ENCODE measurements around the gene TUBB1.

The TUBB1 gene

GRCh38 chr20:59023616-59024015 is 4.4 kb downstream of the TUBB1 start:
- DNase-seq (ENCODE audit: low spot score in 2 of 2) (no peak), ATAC-seq (replicated peaks; ENCODE audit: extremely low read depth, poor library complexity, severe bottlenecking) (no peak)
- H3K27me3 Mint-ChIP-seq, result no peaks in the 10 kb centered on the region
- no peak overlapping the region for H3K27ac Mint-ChIP-seq (ENCODE audit: low read depth)
- peaks cover 35% of the 10 kb centered on the region for H3K4me1 Mint-ChIP-seq
- H3K4me3 Mint-ChIP-seq, result no peak overlapping the region
- no peaks in the 10 kb centered on the region for H3K9me3 Mint-ChIP-seq
- H3K36me3 Mint-ChIP-seq (ENCODE audit: insufficient read depth), result peaks cover 41% of the 10 kb centered on the region

GRCh38 chr20:59024111-59024530 is 4.9 kb downstream of the TUBB1 start:
- ATAC-seq (replicated peaks; ENCODE audit: extremely low read depth, poor library complexity, severe bottlenecking) (no peak), DNase-seq (ENCODE audit: low spot score in 2 of 2) (no peak)
- H3K27ac Mint-ChIP-seq (ENCODE audit: low read depth), result no peak overlapping the region
- H3K36me3 Mint-ChIP-seq (ENCODE audit: insufficient read depth), result peaks cover 46% of the 10 kb centered on the region
- H3K4me1 Mint-ChIP-seq, result peaks cover 40% of the 10 kb centered on the region
- no peak overlapping the region for H3K4me3 Mint-ChIP-seq
- H3K27me3 Mint-ChIP-seq, result no peaks in the 10 kb centered on the region
- H3K9me3 Mint-ChIP-seq, result no peaks in the 10 kb centered on the region

GRCh38 chr20:59025086-59025485 is 5.9 kb downstream of the TUBB1 start:
- ATAC-seq (replicated peaks; ENCODE audit: extremely low read depth, poor library complexity, severe bottlenecking) (no peak), DNase-seq (ENCODE audit: low spot score in 2 of 2) (no peak)
- no peaks in the 10 kb centered on the region for H3K9me3 Mint-ChIP-seq
- H3K4me3 Mint-ChIP-seq, result no peak overlapping the region
- H3K4me1 Mint-ChIP-seq, result peaks cover 48% of the 10 kb centered on the region
- no peak overlapping the region for H3K27ac Mint-ChIP-seq (ENCODE audit: low read depth)
- peaks cover 53% of the 10 kb centered on the region for H3K36me3 Mint-ChIP-seq (ENCODE audit: insufficient read depth)
- no peaks in the 10 kb centered on the region for H3K27me3 Mint-ChIP-seq

- Mint-ChIP-seq H3K27ac (ENCODE audit: low read depth) (no peak overlapping the region), H3K36me3 (ENCODE audit: insufficient read depth) (peaks cover 57% of the 10 kb centered on the region), H3K4me1 (peaks cover 52% of the 10 kb centered on the region), H3K4me3 (no peak overlapping the region), H3K9me3 (no peaks in the 10 kb centered on the region), H3K27me3 (no peaks in the 10 kb centered on the region)
- no peak for DNase-seq (ENCODE audit: low spot score in 2 of 2)
- no peak for ATAC-seq (replicated peaks; ENCODE audit: extremely low read depth, poor library complexity, severe bottlenecking)
Measured at GRCh38 chr20:59025511-59025910, 6.3 kb downstream of the TUBB1 start.

- Mint-ChIP-seq H3K9me3 (no peaks in the 10 kb centered on the region), H3K36me3 (ENCODE audit: insufficient read depth) (peaks cover 62% of the 10 kb centered on the region), H3K27me3 (no peaks in the 10 kb centered on the region), H3K4me1 (peaks cover 62% of the 10 kb centered on the region), H3K27ac (ENCODE audit: low read depth) (peak overlapping the region; percentile 3), H3K4me3 (peak overlapping the region; percentile 0)
- no peak for DNase-seq (ENCODE audit: low spot score in 2 of 2)
- no peak for ATAC-seq (replicated peaks; ENCODE audit: extremely low read depth, poor library complexity, severe bottlenecking)
Measured at GRCh38 chr20:59026904-59027740, 7.9 kb downstream of the TUBB1 start.

- Mint-ChIP-seq H3K27ac (ENCODE audit: low read depth) (peak overlapping the region; percentile 3), H3K9me3 (no peaks in the 10 kb centered on the region), H3K27me3 (no peaks in the 10 kb centered on the region), H3K36me3 (ENCODE audit: insufficient read depth) (peaks cover 62% of the 10 kb centered on the region), H3K4me3 (no peak overlapping the region), H3K4me1 (peaks cover 66% of the 10 kb centered on the region)
- DNase-seq (ENCODE audit: low spot score in 2 of 2) (no peak), ATAC-seq (replicated peaks; ENCODE audit: extremely low read depth, poor library complexity, severe bottlenecking) (no peak)
Measured at GRCh38 chr20:59027741-59028320, 8.6 kb downstream of the TUBB1 start.

GRCh38 chr20:59028812-59029211 is 9.6 kb downstream of the TUBB1 start:
- peak overlapping the region; percentile 44 for H3K27ac Mint-ChIP-seq (ENCODE audit: low read depth)
- peaks cover 67% of the 10 kb centered on the region for H3K4me1 Mint-ChIP-seq
- H3K4me3 Mint-ChIP-seq, result peak overlapping the region; percentile 59
- H3K27me3 Mint-ChIP-seq, result no peaks in the 10 kb centered on the region
- no peaks in the 10 kb centered on the region for H3K9me3 Mint-ChIP-seq
- DNase-seq (ENCODE audit: low spot score in 2 of 2), result no peak
- ATAC-seq (replicated peaks; ENCODE audit: extremely low read depth, poor library complexity, severe bottlenecking), result no peak
- peaks cover 54% of the 10 kb centered on the region for H3K36me3 Mint-ChIP-seq (ENCODE audit: insufficient read depth)

- no peaks in the 10 kb centered on the region for H3K27me3 Mint-ChIP-seq
- H3K4me3 Mint-ChIP-seq, result peak overlapping the region; percentile 87
- no peaks in the 10 kb centered on the region for H3K9me3 Mint-ChIP-seq
- ATAC-seq (replicated peaks; ENCODE audit: extremely low read depth, poor library complexity, severe bottlenecking), result no peak
- H3K27ac Mint-ChIP-seq (ENCODE audit: low read depth), result peak overlapping the region; percentile 78
- H3K4me1 Mint-ChIP-seq, result peaks cover 51% of the 10 kb centered on the region
- no peak for DNase-seq (ENCODE audit: low spot score in 2 of 2)
- peaks cover 59% of the 10 kb centered on the region for H3K36me3 Mint-ChIP-seq (ENCODE audit: insufficient read depth)
Measured at GRCh38 chr20:59030911-59031563, 11.8 kb downstream of the TUBB1 start.

- H3K27me3 Mint-ChIP-seq, result no peaks in the 10 kb centered on the region
- ATAC-seq (replicated peaks; ENCODE audit: extremely low read depth, poor library complexity, severe bottlenecking), result no peak
- H3K36me3 Mint-ChIP-seq (ENCODE audit: insufficient read depth), result peaks cover 63% of the 10 kb centered on the region
- DNase-seq (ENCODE audit: low spot score in 2 of 2), result no peak
- peak overlapping the region; percentile 87 for H3K4me3 Mint-ChIP-seq
- H3K4me1 Mint-ChIP-seq, result peaks cover 49% of the 10 kb centered on the region
- no peaks in the 10 kb centered on the region for H3K9me3 Mint-ChIP-seq
- H3K27ac Mint-ChIP-seq (ENCODE audit: low read depth), result peak overlapping the region; percentile 78
Measured at GRCh38 chr20:59031564-59032022, 12.4 kb downstream of the TUBB1 start.

GRCh38 chr20:59032023-59032712 is 12.9 kb downstream of the TUBB1 start, which contains the start of gene ATP5F1E:
Gene ATP5F1E, minus strand, starts transcription at chr20:59032335. Its CDS starts 84 bp downstream, at chr20:59032251.
- H3K4me3 Mint-ChIP-seq, result peak within 1 kb of the TSS; percentile 87
- H3K9me3 Mint-ChIP-seq, result no peaks in the 10 kb centered on the region
- peak; percentile 94 to 95 for DNase-seq (ENCODE audit: low spot score in 2 of 2)
- H3K4me1 Mint-ChIP-seq, result peaks cover 49% of the 10 kb centered on the region
- H3K36me3 Mint-ChIP-seq (ENCODE audit: insufficient read depth), result peaks cover 66% of the 10 kb centered on the region
- no peaks in the 10 kb centered on the region for H3K27me3 Mint-ChIP-seq
- ATAC-seq (replicated peaks; ENCODE audit: extremely low read depth, poor library complexity, severe bottlenecking), result peak; percentile 97
- peak within 1 kb of the TSS; percentile 78 for H3K27ac Mint-ChIP-seq (ENCODE audit: low read depth)

GRCh38 chr20:59032713-59033059 is 13.5 kb downstream of the TUBB1 start:
- ATAC-seq (replicated peaks; ENCODE audit: extremely low read depth, poor library complexity, severe bottlenecking), result peak; percentile 17
- H3K4me3 Mint-ChIP-seq, result peak overlapping the region; percentile 87
- H3K27me3 Mint-ChIP-seq, result no peaks in the 10 kb centered on the region
- DNase-seq (ENCODE audit: low spot score in 2 of 2), result no peak
- H3K27ac Mint-ChIP-seq (ENCODE audit: low read depth), result peak overlapping the region; percentile 78
- peaks cover 45% of the 10 kb centered on the region for H3K4me1 Mint-ChIP-seq
- no peaks in the 10 kb centered on the region for H3K9me3 Mint-ChIP-seq
- peaks cover 69% of the 10 kb centered on the region for H3K36me3 Mint-ChIP-seq (ENCODE audit: insufficient read depth)

- Mint-ChIP-seq H3K27ac (ENCODE audit: low read depth) (peak overlapping the region; percentile 78), H3K4me1 (peaks cover 42% of the 10 kb centered on the region), H3K9me3 (no peaks in the 10 kb centered on the region), H3K36me3 (ENCODE audit: insufficient read depth) (peaks cover 69% of the 10 kb centered on the region), H3K4me3 (peak overlapping the region; percentile 87), H3K27me3 (no peaks in the 10 kb centered on the region)
- ATAC-seq (replicated peaks; ENCODE audit: extremely low read depth, poor library complexity, severe bottlenecking) (no peak), DNase-seq (ENCODE audit: low spot score in 2 of 2) (no peak)
Measured at GRCh38 chr20:59033093-59033492, 13.9 kb downstream of the TUBB1 start.

All from central memory CD8-positive, alpha-beta T cell (primary cell).